ENCODE results near the gene RPL41.

DNA sequence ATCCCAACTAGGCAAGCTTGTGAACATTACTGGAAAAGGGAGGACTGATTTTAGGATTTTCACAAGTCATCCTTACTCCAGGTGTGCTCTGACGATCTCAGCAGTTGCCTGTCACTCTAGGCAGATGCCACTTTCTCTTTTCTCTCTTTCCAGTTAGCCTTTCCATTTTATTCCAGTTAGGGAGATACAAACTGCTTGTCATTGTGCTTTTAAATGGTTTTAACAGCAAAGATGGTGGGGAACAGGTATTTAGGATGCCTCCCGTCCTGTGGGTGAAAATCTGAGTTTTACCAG lies 10.9 kb upstream of the RPL41 start:
- TF ChIP-seq, protein P1, sequence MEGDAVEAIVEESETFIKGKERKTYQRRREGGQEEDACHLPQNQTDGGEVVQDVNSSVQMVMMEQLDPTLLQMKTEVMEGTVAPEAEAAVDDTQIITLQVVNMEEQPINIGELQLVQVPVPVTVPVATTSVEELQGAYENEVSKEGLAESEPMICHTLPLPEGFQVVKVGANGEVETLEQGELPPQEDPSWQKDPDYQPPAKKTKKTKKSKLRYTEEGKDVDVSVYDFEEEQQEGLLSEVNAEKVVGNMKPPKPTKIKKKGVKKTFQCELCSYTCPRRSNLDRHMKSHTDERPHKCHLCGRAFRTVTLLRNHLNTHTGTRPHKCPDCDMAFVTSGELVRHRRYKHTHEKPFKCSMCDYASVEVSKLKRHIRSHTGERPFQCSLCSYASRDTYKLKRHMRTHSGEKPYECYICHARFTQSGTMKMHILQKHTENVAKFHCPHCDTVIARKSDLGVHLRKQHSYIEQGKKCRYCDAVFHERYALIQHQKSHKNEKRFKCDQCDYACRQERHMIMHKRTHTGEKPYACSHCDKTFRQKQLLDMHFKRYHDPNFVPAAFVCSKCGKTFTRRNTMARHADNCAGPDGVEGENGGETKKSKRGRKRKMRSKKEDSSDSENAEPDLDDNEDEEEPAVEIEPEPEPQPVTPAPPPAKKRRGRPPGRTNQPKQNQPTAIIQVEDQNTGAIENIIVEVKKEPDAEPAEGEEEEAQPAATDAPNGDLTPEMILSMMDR (IDR thresholded peaks at IDR 0.05 in 4 of 5, conservative IDR thresholded peaks at IDR 0.05 in 1 of 5): no peak
- no peak for TF ChIP-seq POLR2A (IDR thresholded peaks at IDR 0.05)

All from gastrocnemius medialis (tissue), 4 donors.